ENCODE data around the gene OR2T35.
A peak's percentile ranks its signal among the peaks of the same experiment; 100 is the strongest.

Gene OR2T35

GRCh38 chr1:248613742-248614141 is 31.3 kb downstream of the OR2T35 start:
- TF ChIP-seq EZH2phosphoT487 (IDR thresholded peaks at IDR 0.05; ENCODE audit: low read length), result no peak
- TF ChIP-seq EZH2 (optimal IDR thresholded peaks at IDR 0.05; ENCODE audit: low read depth, low read length), result no peak
- TF ChIP-seq CTCF (IDR thresholded peaks at IDR 0.05; ENCODE audit: low read length), result no peak
- H3F3A ChIP-seq (ENCODE audit: insufficient read depth, low read length), result no peaks in the 10 kb centered on the region
- no peak overlapping the region for H3K4me3 ChIP-seq (ENCODE audit: low read length)
- no peaks in the 10 kb centered on the region for H3K36me3 ChIP-seq (replicated peaks; ENCODE audit: insufficient read depth, low read length)
- DNase-seq, result peak; percentile 51
- no peaks in the 10 kb centered on the region for H3K27me3 ChIP-seq (replicated peaks; ENCODE audit: insufficient read depth, low read length)
- peaks cover 8% of the 10 kb centered on the region; the same call in 1 of the 2 replicates for H3K4me1 ChIP-seq (ENCODE audit: low read length)
- H3K9me2 ChIP-seq (replicated peaks; ENCODE audit: insufficient read depth, low read length), result no peaks in the 10 kb centered on the region
- H3K27ac ChIP-seq (ENCODE audit: low read length), result no peak overlapping the region
- no peaks in the 10 kb centered on the region for H3K79me2 ChIP-seq (ENCODE audit: low read length)
- H3K9me3 ChIP-seq (replicated peaks; ENCODE audit: insufficient read depth, low read length), result no peaks in the 10 kb centered on the region
- no peak overlapping the region for H2AFZ ChIP-seq (ENCODE audit: low read length)
- H3K9ac ChIP-seq (ENCODE audit: low read length), result no peak overlapping the region
- peak overlapping the region; percentile 13; the same call in 1 of the 2 replicates for H3K4me2 ChIP-seq (ENCODE audit: low read depth, low read length)
- H4K20me1 ChIP-seq (ENCODE audit: insufficient read depth, low read length), result no peaks in the 10 kb centered on the region

GRCh38 chr1:248611883-248612414 is 33.1 kb downstream of the OR2T35 start:
- no peak overlapping the region for H3K27ac ChIP-seq (ENCODE audit: low read length)
- H3K36me3 ChIP-seq (replicated peaks; ENCODE audit: insufficient read depth, low read length), result no peaks in the 10 kb centered on the region
- no peaks in the 10 kb centered on the region for H3K27me3 ChIP-seq (replicated peaks; ENCODE audit: insufficient read depth, low read length)
- H3K9ac ChIP-seq (ENCODE audit: low read length), result no peak overlapping the region
- no peaks in the 10 kb centered on the region for H3K9me2 ChIP-seq (replicated peaks; ENCODE audit: insufficient read depth, low read length)
- H2AFZ ChIP-seq (ENCODE audit: low read length), result no peak overlapping the region
- no peak overlapping the region for H3K4me3 ChIP-seq (ENCODE audit: low read length)
- TF ChIP-seq CTCF (IDR thresholded peaks at IDR 0.05; ENCODE audit: low read length) (no peak), EZH2phosphoT487 (IDR thresholded peaks at IDR 0.05; ENCODE audit: low read length) (no peak), EZH2 (optimal IDR thresholded peaks at IDR 0.05; ENCODE audit: low read depth, low read length) (no peak)
- peaks cover 8% of the 10 kb centered on the region; the same call in 1 of the 2 replicates for H3K4me1 ChIP-seq (ENCODE audit: low read length)
- no peaks in the 10 kb centered on the region for H3K79me2 ChIP-seq (ENCODE audit: low read length)
- no peaks in the 10 kb centered on the region for H3F3A ChIP-seq (ENCODE audit: insufficient read depth, low read length)
- H4K20me1 ChIP-seq (ENCODE audit: insufficient read depth, low read length), result no peaks in the 10 kb centered on the region
- DNase-seq, result no peak
- no peaks in the 10 kb centered on the region for H3K9me3 ChIP-seq (replicated peaks; ENCODE audit: insufficient read depth, low read length)
- H3K4me2 ChIP-seq (ENCODE audit: low read depth, low read length), result no peak overlapping the region

- Histone ChIP-seq H3F3A (ENCODE audit: insufficient read depth, low read length) (no peaks in the 10 kb centered on the region), H3K9me3 (replicated peaks; ENCODE audit: insufficient read depth, low read length) (no peaks in the 10 kb centered on the region), H3K36me3 (replicated peaks; ENCODE audit: insufficient read depth, low read length) (no peaks in the 10 kb centered on the region), H3K79me2 (ENCODE audit: low read length) (no peaks in the 10 kb centered on the region), H3K9me2 (replicated peaks; ENCODE audit: insufficient read depth, low read length) (no peaks in the 10 kb centered on the region), H4K20me1 (ENCODE audit: insufficient read depth, low read length) (no peaks in the 10 kb centered on the region), H3K4me1 (ENCODE audit: low read length) (peaks cover 8% of the 10 kb centered on the region; the same call in 1 of the 2 replicates), H3K4me2 (ENCODE audit: low read depth, low read length) (no peak overlapping the region), H3K27me3 (replicated peaks; ENCODE audit: insufficient read depth, low read length) (no peaks in the 10 kb centered on the region), H3K4me3 (ENCODE audit: low read length) (no peak overlapping the region), H3K9ac (ENCODE audit: low read length) (no peak overlapping the region), H2AFZ (ENCODE audit: low read length) (no peak overlapping the region), H3K27ac (ENCODE audit: low read length) (no peak overlapping the region)
- no peak for DNase-seq
- TF ChIP-seq CTCF (IDR thresholded peaks at IDR 0.05; ENCODE audit: low read length), result no peak
- no peak for TF ChIP-seq EZH2 (optimal IDR thresholded peaks at IDR 0.05; ENCODE audit: low read depth, low read length)
- no peak for TF ChIP-seq EZH2phosphoT487 (IDR thresholded peaks at IDR 0.05; ENCODE audit: low read length)
These were observed 34.8 kb downstream of the OR2T35 start for GRCh38 chr1:248610301-248610700.

Data from MM.1S (cell line).